Prostate gland (tissue), 2 donors: Measurements from ENCODE around the gene ODF4. TPM values are rescaled to one million over a fixed set of nuclear protein-coding genes. Genes with fewer than 3 reads are reported as not detected.

Experiments
- DNase-seq: peaks from one replicate; pipeline ENCODE4 v3.0.0-alpha.2; 2019; ENCODE audit warnings: low spot score
- H3K27ac ChIP-seq, 2 donors: fragments of 200-600 bp; sonication (generic); 2 replicates each; pipeline ENCODE4 v1.5.1; 2017 to 2019
- H3K27me3 ChIP-seq: fragments of 200-600 bp; sonication (generic); replicated peaks from 2 replicates; pipeline ENCODE4 v1.5.1; 2019; ENCODE audit not compliant: insufficient read depth
- H3K36me3 ChIP-seq, 2 donors: fragments of 200-600 bp; sonication (generic); 1 replicate in 1 of 2; 2 replicates in 1 of 2; pipeline versions ENCODE4 v1.5.1 to v1.8.1; 2017 to 2019
- H3K4me1 ChIP-seq: fragments of 200-600 bp; sonication (generic); replicated peaks from 2 replicates; pipeline ENCODE4 v1.5.1; 2019
- H3K4me3 ChIP-seq, 2 donors: fragments of 200-600 bp; sonication (generic); 2 replicates each; pipeline ENCODE4 v1.5.1; 2017 to 2019
- H3K9me3 ChIP-seq: fragments of 200-600 bp; sonication (generic); 2 replicates; pipeline ENCODE4 v1.5.1; 2017
- POLR2A ChIP-seq: fragments of 450-650 bp; IDR thresholded peaks from one replicate; pipeline ENCODE4 v1.6.1; 2016; ENCODE audit warnings: antibody characterized with exemption, mild to moderate bottlenecking
- POLR2AphosphoS5 ChIP-seq: sonication (generic); formaldehyde crosslinking; IDR thresholded peaks from one replicate; pipeline ENCODE4 v1.6.1; 2017; ENCODE audit warnings: antibody characterized with exemption
- WGBS: methylation state at CpG from one replicate; pipeline ENCODE4 v1.1.5; 2018; 5-methylcytosine and 5-hydroxymethylcytosine counted together
- intact Hi-C: fragments of 100-400 bp; cut with DNase I; formaldehyde crosslinking; loops from one replicate; pipeline ENCODE4 v1.14.2; 2022
- total RNA-seq, 2 donors: library from RNA; depleted of rRNA; stranded (reverse); fragments of >200 nt; gene quantifications; one replicate each; pipeline ENCODE4 v1.1.0, GENCODE V29; 2016
- TF ChIP-seq, protein P1 (sequence below), 4 experiments: fragments of 200-600 bp in 2 of 4; fragments of 450-650 bp in 2 of 4; sonication (generic) in 2 of 4; IDR thresholded peaks; 1 replicate in 3 of 4; 2 replicates in 1 of 4; pipeline ENCODE4 v1.5.1; 2016 to 2019; ENCODE audit warnings: antibody characterized with exemption in 4 of 4, mild to moderate bottlenecking in 2 of 4, moderate library complexity in 2 of 4

The ODF4 gene
- total RNA-seq, 2 donors from 2014 or later: not detected

DNA sequence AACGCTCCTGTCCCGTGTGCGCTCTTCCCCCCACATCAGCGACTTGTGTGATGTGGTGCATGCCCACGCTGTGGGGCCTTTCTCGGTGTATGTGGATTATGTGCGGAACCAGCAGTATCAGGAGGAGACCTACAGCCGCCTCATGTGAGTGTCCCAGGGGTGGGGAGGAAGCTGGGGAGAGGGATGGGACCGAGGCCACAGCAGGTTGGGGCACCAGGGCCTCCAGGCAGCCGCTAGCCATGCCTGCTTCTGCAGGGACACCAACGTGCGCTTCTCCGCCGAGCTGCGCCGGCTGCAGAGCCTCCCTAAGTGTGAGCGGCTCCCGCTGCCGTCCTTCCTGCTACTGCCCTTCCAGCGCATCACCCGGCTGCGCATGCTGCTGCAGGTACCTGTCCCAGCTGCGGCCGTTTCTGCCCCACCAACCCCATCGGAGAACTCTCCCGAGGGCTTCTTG is 23.8 kb upstream of the ODF4 start:
- no peak for TF ChIP-seq POLR2A
- no peak for TF ChIP-seq POLR2AphosphoS5
- TF ChIP-seq, protein P1, sequence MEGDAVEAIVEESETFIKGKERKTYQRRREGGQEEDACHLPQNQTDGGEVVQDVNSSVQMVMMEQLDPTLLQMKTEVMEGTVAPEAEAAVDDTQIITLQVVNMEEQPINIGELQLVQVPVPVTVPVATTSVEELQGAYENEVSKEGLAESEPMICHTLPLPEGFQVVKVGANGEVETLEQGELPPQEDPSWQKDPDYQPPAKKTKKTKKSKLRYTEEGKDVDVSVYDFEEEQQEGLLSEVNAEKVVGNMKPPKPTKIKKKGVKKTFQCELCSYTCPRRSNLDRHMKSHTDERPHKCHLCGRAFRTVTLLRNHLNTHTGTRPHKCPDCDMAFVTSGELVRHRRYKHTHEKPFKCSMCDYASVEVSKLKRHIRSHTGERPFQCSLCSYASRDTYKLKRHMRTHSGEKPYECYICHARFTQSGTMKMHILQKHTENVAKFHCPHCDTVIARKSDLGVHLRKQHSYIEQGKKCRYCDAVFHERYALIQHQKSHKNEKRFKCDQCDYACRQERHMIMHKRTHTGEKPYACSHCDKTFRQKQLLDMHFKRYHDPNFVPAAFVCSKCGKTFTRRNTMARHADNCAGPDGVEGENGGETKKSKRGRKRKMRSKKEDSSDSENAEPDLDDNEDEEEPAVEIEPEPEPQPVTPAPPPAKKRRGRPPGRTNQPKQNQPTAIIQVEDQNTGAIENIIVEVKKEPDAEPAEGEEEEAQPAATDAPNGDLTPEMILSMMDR (IDR thresholded peaks at IDR 0.05): no peak
- WGBS: 34% methylated on average over 26 of the region's 26 CpGs
- Histone ChIP-seq H3K9me3 (no peaks in the 10 kb centered on the region), H3K27me3 (peaks cover 2% of the 10 kb centered on the region), H3K4me3 (no peak overlapping the region), H3K36me3 (no peaks in the 10 kb centered on the region), H3K27ac (no peak overlapping the region), H3K4me1 (no peaks in the 10 kb centered on the region)
- DNase-seq: no peak
- intact Hi-C loops: no loop called here

DNA sequence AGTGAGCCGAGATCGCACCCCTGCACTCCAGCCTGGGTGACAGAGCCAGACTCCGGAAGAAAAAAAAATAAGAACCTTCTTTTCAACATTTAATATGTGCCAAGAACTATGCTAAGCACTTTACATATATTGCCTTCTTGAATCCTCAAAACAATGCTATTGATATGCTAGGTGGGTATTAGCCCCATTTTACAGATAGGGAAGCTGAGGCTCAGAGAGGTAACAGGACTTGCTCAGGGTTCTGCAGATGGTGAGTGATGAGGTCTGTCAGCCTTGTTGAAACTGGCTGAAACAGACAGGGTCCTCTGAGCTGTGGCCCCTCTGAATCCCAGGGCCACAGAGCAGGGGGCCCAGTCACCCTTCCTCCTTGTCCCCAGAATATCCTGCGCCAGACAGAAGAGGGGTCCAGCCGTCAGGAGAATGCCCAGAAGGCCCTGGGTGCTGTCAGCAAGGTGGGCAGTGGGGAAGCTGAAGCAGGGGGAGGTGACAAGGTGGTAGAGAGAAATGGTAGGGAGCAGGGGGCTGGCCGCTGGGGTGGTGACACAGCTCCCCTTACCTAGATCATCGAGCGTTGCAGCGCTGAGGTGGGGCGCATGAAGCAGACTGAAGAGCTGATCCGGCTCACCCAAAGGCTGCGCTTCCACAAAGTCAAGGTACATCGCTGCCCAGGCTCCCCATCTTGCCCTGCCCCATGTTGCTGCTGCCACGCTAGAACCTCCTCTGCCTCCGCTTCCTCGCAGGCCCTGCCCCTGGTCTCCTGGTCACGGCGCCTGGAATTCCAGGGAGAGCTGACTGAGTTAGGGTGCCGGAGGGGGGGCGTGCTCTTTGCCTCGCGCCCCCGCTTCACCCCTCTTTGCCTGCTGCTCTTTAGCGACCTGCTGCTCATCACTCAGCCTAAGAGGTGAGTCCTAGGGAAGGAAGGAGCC is 21.4 kb upstream of the ODF4 start:
- H3K27ac ChIP-seq: no peak overlapping the region
- DNase-seq: no peak

DNA sequence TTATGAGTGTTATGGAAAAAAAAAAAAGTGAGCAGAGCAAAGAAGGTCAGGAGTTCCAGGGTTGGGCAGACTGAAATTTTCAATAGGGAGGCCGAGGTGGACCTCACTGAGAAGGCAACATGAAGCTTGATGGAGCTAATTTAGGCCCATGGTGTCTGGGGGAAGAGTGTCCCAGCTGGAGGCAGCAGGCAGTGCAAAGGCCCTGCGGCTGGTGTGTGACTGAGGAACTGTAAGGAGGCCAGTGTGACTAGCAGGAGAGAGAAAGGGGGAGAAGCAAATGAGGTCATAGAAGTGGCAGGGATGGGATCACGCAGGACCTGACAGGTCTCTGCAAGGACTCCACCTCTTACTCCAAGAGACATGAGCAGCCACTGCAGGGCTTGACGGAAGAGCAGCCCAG is 19.4 kb upstream of the ODF4 start:
- intact Hi-C loops: no loop called here
- no peak for DNase-seq
- H3K9me3 ChIP-seq: no peaks in the 10 kb centered on the region
- WGBS: 87% methylated on average over 4 of the region's 4 CpGs
- TF ChIP-seq POLR2AphosphoS5 (no peak), POLR2A (no peak)
- TF ChIP-seq, protein P1 (IDR thresholded peaks at IDR 0.05): no peak
- H3K27me3 ChIP-seq: no peaks in the 10 kb centered on the region
- H3K27ac ChIP-seq: no peak overlapping the region
- H3K4me3 ChIP-seq: no peak overlapping the region
- no peaks in the 10 kb centered on the region for H3K4me1 ChIP-seq
- no peaks in the 10 kb centered on the region for H3K36me3 ChIP-seq

More for the DNA sequence above, 21.4 kb upstream of the ODF4 start:
- TF ChIP-seq, protein P1 (IDR thresholded peaks at IDR 0.05): no peak
- TF ChIP-seq POLR2AphosphoS5: no peak
- TF ChIP-seq POLR2A: no peak
- H3K4me3 ChIP-seq: no peak overlapping the region
- WGBS: 81% methylated on average over 22 of the region's 24 CpGs
- no peaks in the 10 kb centered on the region for H3K4me1 ChIP-seq
- no peaks in the 10 kb centered on the region for H3K27me3 ChIP-seq
- intact Hi-C loops: no loop called here
- no peaks in the 10 kb centered on the region for H3K36me3 ChIP-seq
- no peaks in the 10 kb centered on the region for H3K9me3 ChIP-seq

DNA sequence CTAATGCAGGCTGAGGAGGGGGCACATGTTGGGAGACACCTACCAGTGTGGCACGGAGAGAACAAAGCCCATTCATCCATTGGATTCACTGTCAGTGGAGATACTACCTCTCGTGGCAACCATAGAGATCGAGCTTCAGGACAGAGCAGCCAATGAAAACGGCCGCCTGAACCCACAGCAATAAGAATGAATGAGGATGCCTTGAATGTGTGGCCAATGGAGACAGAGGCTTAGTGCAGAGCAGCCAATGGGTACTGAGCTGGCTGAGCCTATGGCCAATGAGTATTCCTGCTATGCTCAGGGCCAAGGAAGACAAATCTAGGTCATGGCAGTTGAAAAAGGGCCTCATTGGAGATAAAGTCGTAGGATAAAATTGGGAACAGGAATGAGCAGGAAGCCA is 18.6 kb upstream of the ODF4 start:
- no peak for DNase-seq
- no peaks in the 10 kb centered on the region for H3K36me3 ChIP-seq
- no peak overlapping the region for H3K4me3 ChIP-seq
- no peaks in the 10 kb centered on the region for H3K9me3 ChIP-seq
- TF ChIP-seq, protein P1 (IDR thresholded peaks at IDR 0.05): no peak
- TF ChIP-seq POLR2AphosphoS5 (no peak), POLR2A (no peak)
- H3K27me3 ChIP-seq: no peaks in the 10 kb centered on the region
- H3K4me1 ChIP-seq: no peaks in the 10 kb centered on the region
- H3K27ac ChIP-seq: no peak overlapping the region
- 78% methylated on average over 6 of the region's 6 CpGs for WGBS
- intact Hi-C loops: no loop called here

DNA sequence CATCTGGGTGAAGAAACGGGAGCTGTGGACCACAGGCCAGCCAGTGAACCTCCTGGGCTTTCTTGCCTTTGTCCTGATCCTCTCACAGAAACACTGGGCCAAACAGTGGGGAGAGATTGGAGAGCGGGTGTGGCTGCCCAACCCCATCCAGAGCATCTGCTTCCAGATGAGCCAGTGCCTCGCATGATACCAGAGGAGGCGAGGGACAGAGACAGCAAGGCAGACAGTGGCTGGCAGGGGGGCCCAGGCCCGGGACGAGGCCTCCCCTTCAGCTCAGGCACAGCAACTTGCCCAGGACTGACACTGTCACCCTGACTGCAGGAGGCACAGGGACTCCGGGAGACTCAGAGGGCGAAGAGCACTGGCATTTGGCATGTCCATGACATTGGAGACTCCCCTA is 17.6 kb upstream of the ODF4 start:
- TF ChIP-seq POLR2AphosphoS5: no peak
- no peak for TF ChIP-seq POLR2A
- TF ChIP-seq, protein P1 (IDR thresholded peaks at IDR 0.05): no peak
- Histone ChIP-seq H3K36me3 (no peaks in the 10 kb centered on the region), H3K27ac (no peak overlapping the region), H3K4me1 (no peaks in the 10 kb centered on the region), H3K4me3 (no peak overlapping the region), H3K27me3 (no peaks in the 10 kb centered on the region), H3K9me3 (no peaks in the 10 kb centered on the region)
- DNase-seq: no peak
- intact Hi-C loops: no loop called here
- 87% methylated on average over 8 of the region's 8 CpGs for WGBS
